ENCODE data around the gene KRTAP5-5. TPM values are rescaled to one million over a fixed set of nuclear protein-coding genes. Genes with fewer than 3 reads are reported as not detected.

KRTAP5-5 gene
- polyA plus RNA-seq, 1 donor (not counting 4 experiments of a cell fraction or from before 2014, with no cell fraction given) = not detected

DNA sequence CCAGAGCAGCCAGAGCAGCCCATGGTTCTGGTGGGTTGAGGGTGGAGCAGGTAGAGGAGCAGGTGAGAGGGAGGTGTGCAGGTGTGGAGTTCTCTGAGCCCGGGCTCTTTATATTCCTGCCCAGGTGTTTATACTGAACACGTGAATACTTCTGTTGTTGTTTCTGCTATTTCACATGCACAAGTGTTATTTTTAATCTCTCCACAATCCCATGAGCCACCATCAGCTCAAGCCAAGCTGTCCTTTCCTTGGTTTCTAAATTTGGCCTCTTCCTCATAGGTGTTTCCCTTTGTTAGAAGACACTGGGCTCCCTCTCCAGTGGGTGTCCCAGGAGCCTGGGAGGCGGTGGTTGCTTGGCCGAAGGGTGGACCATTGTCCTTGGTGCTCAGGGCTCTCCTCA is 21.2 kb upstream of the KRTAP5-5 start, which contains the start of gene KRTAP5-3:
Gene KRTAP5-3, minus strand, starts transcription at position 101 of the 400 bp plus-strand sequence. Its CDS starts 78 bp downstream, at position 23.
- Histone ChIP-seq H3K4me3 (ENCODE audit: control insufficient read depth in 2 of 3, extremely low read depth in 1 of 3, insufficient read depth in 2 of 3, low read depth in 1 of 3, low read length in 3 of 3) (no peak within 1 kb of the TSS), H4K20me1 (ENCODE audit: control insufficient read depth, extremely low read depth, insufficient read depth, low read length) (no peaks in the 10 kb centered on the region), H3K9me1 (ENCODE audit: control insufficient read depth, extremely low read depth, insufficient read depth, low read length) (no peaks in the 10 kb centered on the region), H3K27me3 (ENCODE audit: control insufficient read depth, extremely low read depth, insufficient read depth, low read length) (peaks cover 21% of the 10 kb centered on the region), H3K36me3 (ENCODE audit: control insufficient read depth in 2 of 2, extremely low read depth in 1 of 2, insufficient read depth in 2 of 2, low read length in 2 of 2) (no peaks in the 10 kb centered on the region), H3K79me2 (ENCODE audit: control insufficient read depth, insufficient read depth, low read length) (no peaks in the 10 kb centered on the region), H3K9ac (ENCODE audit: control insufficient read depth, extremely low read depth, insufficient read depth, low read length) (no peak within 1 kb of the TSS), H3K9me3 (ENCODE audit: control insufficient read depth, low read depth, low read length) (no peaks in the 10 kb centered on the region), H3K4me2 (ENCODE audit: control insufficient read depth, extremely low read depth, insufficient read depth, low read depth, low read length) (no peak within 1 kb of the TSS), H3K4me1 (ENCODE audit: control insufficient read depth, extremely low read depth, insufficient read depth, low read length) (no peaks in the 10 kb centered on the region), H3K27ac (ENCODE audit: control insufficient read depth, insufficient read depth, low read length) (no peak within 1 kb of the TSS), H2AFZ (ENCODE audit: control insufficient read depth, low read length) (no peak within 1 kb of the TSS)
- DNase-seq (ENCODE audit: low read depth, low spot score) (no peak), FAIRE-seq (no peak)
- dilution Hi-C loops (cut with MboI; ENCODE audit: extremely low pct_ligation_motif_present, low sequenced_read_pairs) = no loop called here
- TF ChIP-seq EZH2 (IDR thresholded peaks at IDR 0.05; ENCODE audit: low read length) = no peak
- TF ChIP-seq, protein P1, sequence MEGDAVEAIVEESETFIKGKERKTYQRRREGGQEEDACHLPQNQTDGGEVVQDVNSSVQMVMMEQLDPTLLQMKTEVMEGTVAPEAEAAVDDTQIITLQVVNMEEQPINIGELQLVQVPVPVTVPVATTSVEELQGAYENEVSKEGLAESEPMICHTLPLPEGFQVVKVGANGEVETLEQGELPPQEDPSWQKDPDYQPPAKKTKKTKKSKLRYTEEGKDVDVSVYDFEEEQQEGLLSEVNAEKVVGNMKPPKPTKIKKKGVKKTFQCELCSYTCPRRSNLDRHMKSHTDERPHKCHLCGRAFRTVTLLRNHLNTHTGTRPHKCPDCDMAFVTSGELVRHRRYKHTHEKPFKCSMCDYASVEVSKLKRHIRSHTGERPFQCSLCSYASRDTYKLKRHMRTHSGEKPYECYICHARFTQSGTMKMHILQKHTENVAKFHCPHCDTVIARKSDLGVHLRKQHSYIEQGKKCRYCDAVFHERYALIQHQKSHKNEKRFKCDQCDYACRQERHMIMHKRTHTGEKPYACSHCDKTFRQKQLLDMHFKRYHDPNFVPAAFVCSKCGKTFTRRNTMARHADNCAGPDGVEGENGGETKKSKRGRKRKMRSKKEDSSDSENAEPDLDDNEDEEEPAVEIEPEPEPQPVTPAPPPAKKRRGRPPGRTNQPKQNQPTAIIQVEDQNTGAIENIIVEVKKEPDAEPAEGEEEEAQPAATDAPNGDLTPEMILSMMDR (optimal IDR thresholded peaks at IDR 0.05 in 1 of 3, IDR thresholded peaks at IDR 0.05 in 1 of 3, conservative IDR thresholded peaks at IDR 0.05 in 1 of 3; ENCODE audit: extremely low read depth in 1 of 3, insufficient read depth in 2 of 3, low read length in 3 of 3) = no peak

DNA sequence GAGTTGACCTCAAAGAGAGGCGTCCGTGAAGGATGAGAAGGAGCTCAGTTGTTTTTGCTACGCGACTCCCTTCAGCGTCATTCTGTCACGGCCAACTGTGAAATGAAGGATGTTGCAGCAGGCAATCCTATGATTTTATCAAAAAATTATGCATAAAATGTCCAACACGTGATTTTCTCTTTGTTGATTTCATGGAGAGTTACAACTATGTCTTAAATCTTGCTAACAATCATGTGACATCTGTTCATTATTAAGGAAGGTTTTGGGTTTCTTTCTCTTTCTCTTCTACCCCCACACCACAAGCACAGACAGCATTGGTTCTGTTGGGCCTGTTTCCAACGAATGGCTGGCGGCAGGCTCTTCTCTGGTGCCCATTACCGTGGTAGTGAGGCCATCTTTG is 11.3 kb upstream of the KRTAP5-5 start:
- no peak for TF ChIP-seq EZH2 (IDR thresholded peaks at IDR 0.05; ENCODE audit: low read length)
- TF ChIP-seq, protein P1 (optimal IDR thresholded peaks at IDR 0.05 in 1 of 3, IDR thresholded peaks at IDR 0.05 in 1 of 3, conservative IDR thresholded peaks at IDR 0.05 in 1 of 3; ENCODE audit: extremely low read depth in 1 of 3, insufficient read depth in 2 of 3, low read length in 3 of 3) = no peak
- no peaks in the 10 kb centered on the region for H3K27me3 ChIP-seq (ENCODE audit: control insufficient read depth, extremely low read depth, insufficient read depth, low read length)
- DNase-seq (ENCODE audit: low read depth, low spot score) (no peak), FAIRE-seq (no peak)
- no peaks in the 10 kb centered on the region for H3K36me3 ChIP-seq (ENCODE audit: control insufficient read depth in 2 of 2, extremely low read depth in 1 of 2, insufficient read depth in 2 of 2, low read length in 2 of 2)
- H3K9ac ChIP-seq (ENCODE audit: control insufficient read depth, extremely low read depth, insufficient read depth, low read length) = no peak overlapping the region
- H3K4me1 ChIP-seq (ENCODE audit: control insufficient read depth, extremely low read depth, insufficient read depth, low read length) = no peaks in the 10 kb centered on the region
- dilution Hi-C loops (cut with MboI; ENCODE audit: extremely low pct_ligation_motif_present, low sequenced_read_pairs) = no loop called here
- H3K9me3 ChIP-seq (ENCODE audit: control insufficient read depth, low read depth, low read length) = no peaks in the 10 kb centered on the region
- no peaks in the 10 kb centered on the region for H4K20me1 ChIP-seq (ENCODE audit: control insufficient read depth, extremely low read depth, insufficient read depth, low read length)
- no peak overlapping the region for H2AFZ ChIP-seq (ENCODE audit: control insufficient read depth, low read length)
- H3K9me1 ChIP-seq (ENCODE audit: control insufficient read depth, extremely low read depth, insufficient read depth, low read length) = no peaks in the 10 kb centered on the region
- no peak overlapping the region for H3K27ac ChIP-seq (ENCODE audit: control insufficient read depth, insufficient read depth, low read length)
- H3K4me2 ChIP-seq (ENCODE audit: control insufficient read depth, extremely low read depth, insufficient read depth, low read depth, low read length) = no peak overlapping the region
- no peak overlapping the region for H3K4me3 ChIP-seq (ENCODE audit: control insufficient read depth in 2 of 3, extremely low read depth in 1 of 3, insufficient read depth in 2 of 3, low read depth in 1 of 3, low read length in 3 of 3)
- no peaks in the 10 kb centered on the region for H3K79me2 ChIP-seq (ENCODE audit: control insufficient read depth, insufficient read depth, low read length)
